NT2/D1 (cell line): ENCODE results near the gene RAP1GAP2.
"Not testable (repeated sequence)": the region's sequence is repeated elsewhere in the genome, so short reads cannot be mapped to it uniquely, and the experiment has no call there.

Experiments
- DNase-seq: peaks from one replicate; pipeline ENCODE4 v3.0.0-alpha.2; 2011; ENCODE audit warnings: low read depth, low spot score
- H3K27me3 ChIP-seq: 2 replicates; pipeline ENCODE4 v1.6.0; 2011; ENCODE audit warnings: mild to moderate bottlenecking; ENCODE audit not compliant: insufficient read length, insufficient read depth
- H3K36me3 ChIP-seq: 2 replicates; pipeline ENCODE4 v1.6.1; 2011; ENCODE audit warnings: mild to moderate bottlenecking, low read length, mixed read lengths; ENCODE audit not compliant: insufficient read depth, insufficient read length
- H3K4me1 ChIP-seq: 2 replicates; pipeline ENCODE4 v1.5.1; 2011; ENCODE audit not compliant: insufficient read depth, insufficient read length
- H3K4me3 ChIP-seq: 2 replicates; pipeline ENCODE4 v1.5.1; 2011; ENCODE audit warnings: low read depth; ENCODE audit not compliant: insufficient read length
- H3K9ac ChIP-seq: 2 replicates; pipeline ENCODE4 v1.6.0; 2011; ENCODE audit warnings: low read depth; ENCODE audit not compliant: insufficient read length
- H3K9me3 ChIP-seq: 2 replicates; pipeline ENCODE4 v1.5.1; 2011; ENCODE audit warnings: mild to moderate bottlenecking, low read length; ENCODE audit not compliant: insufficient read depth
- SUZ12 ChIP-seq: IDR thresholded peaks from 2 replicates; pipeline ENCODE4 v1.6.1; 2011; ENCODE audit not compliant: insufficient read length, insufficient read depth; ENCODE audit errors: extremely low read depth
- YY1 ChIP-seq: IDR thresholded peaks from 2 replicates; pipeline ENCODE4 v1.6.1; 2011; ENCODE audit not compliant: insufficient read length, insufficient read depth
- ZNF274 ChIP-seq: IDR thresholded peaks from 2 replicates; pipeline ENCODE4 v1.6.1; 2011; ENCODE audit warnings: mild to moderate bottlenecking, low read depth, low read length

RAP1GAP2 gene

DNA sequence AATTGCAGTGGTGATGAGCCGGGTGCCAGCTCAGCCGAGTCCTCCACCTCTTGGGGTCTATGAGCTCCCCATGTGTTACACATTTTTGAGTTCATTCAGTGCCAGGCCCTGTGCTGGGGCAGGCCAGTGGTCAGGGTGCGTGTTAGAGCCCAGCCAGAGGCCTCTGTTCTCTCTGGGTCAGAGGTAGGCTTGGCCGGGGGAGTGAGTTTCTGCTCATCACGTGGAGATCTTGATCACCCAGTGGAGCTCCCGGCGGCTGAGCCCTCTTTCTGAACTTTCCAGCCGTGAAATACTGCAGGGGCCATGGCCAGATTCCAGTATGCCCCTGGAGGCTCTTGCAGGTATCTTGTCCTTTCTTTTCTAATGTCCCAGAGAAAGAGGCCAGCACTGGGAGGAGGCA is 93.0 kb downstream of the RAP1GAP2 start:
- Histone ChIP-seq H3K9ac (no peak overlapping the region), H3K9me3 (no peaks in the 10 kb centered on the region), H3K36me3 (peaks cover 9% of the 10 kb centered on the region), H3K4me1 (peaks cover 9% of the 10 kb centered on the region), H3K27me3 (no peaks in the 10 kb centered on the region), H3K4me3 (no peak overlapping the region)
- no peak for TF ChIP-seq YY1
- TF ChIP-seq SUZ12: no peak
- TF ChIP-seq ZNF274: no peak
- DNase-seq: no peak

- H3K27me3 ChIP-seq, H3K4me1 ChIP-seq, DNase-seq, H3K9me3 ChIP-seq, H3K36me3 ChIP-seq, H3K4me3 ChIP-seq, H3K9ac ChIP-seq: not testable (repeated sequence)
Observed at GRCh38 chr17:2890778-2891177, 94.5 kb downstream of the RAP1GAP2 start.

DNA sequence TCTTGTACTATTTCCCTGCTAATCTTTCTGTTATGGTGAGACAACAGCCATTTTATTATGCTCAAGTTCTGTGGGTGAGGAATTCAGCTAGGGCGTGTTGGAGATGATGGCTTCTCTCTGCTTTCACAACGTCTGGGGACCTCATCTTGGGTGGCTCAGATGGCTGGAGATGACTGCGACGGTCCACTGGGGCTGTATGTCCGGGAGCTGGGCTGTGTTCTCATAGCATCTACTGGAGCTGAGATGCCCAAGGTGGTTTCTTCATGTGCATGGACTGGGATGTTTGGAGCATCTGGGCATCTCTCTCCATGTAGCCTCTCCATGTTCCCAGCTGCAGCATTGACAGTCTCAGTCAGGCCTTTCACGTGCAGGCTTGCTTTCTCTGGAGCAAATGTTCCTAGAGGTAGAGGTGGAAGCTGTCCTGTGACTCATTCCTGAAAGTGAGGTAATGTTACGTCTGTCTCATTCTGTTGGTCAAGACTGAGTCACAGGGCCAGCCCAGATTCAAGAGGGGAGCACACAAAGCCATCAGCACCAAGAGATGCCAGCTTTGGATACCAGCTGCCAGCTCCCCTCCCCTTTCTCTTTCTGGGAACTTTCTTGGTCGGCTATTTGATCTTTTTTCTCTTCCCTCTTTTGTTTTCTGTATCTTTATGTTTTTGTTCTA is 96.2 kb downstream of the RAP1GAP2 start:
- peaks cover 3% of the 10 kb centered on the region for H3K4me1 ChIP-seq
- no peak overlapping the region for H3K9ac ChIP-seq
- no peaks in the 10 kb centered on the region for H3K9me3 ChIP-seq
- no peak for TF ChIP-seq SUZ12
- TF ChIP-seq ZNF274: no peak
- no peak for TF ChIP-seq YY1
- DNase-seq: no peak
- no peak overlapping the region for H3K4me3 ChIP-seq
- peaks cover 4% of the 10 kb centered on the region for H3K36me3 ChIP-seq
- no peaks in the 10 kb centered on the region for H3K27me3 ChIP-seq

- Histone ChIP-seq H3K4me1 (peaks cover 3% of the 10 kb centered on the region), H3K9ac (no peak overlapping the region), H3K36me3 (peaks cover 6% of the 10 kb centered on the region), H3K9me3 (no peaks in the 10 kb centered on the region), H3K4me3 (no peak overlapping the region), H3K27me3 (no peaks in the 10 kb centered on the region)
- DNase-seq: no peak
- no peak for TF ChIP-seq SUZ12
- no peak for TF ChIP-seq YY1
- TF ChIP-seq ZNF274: no peak
Observed at GRCh38 chr17:2893422-2893914, 97.2 kb downstream of the RAP1GAP2 start.

DNA sequence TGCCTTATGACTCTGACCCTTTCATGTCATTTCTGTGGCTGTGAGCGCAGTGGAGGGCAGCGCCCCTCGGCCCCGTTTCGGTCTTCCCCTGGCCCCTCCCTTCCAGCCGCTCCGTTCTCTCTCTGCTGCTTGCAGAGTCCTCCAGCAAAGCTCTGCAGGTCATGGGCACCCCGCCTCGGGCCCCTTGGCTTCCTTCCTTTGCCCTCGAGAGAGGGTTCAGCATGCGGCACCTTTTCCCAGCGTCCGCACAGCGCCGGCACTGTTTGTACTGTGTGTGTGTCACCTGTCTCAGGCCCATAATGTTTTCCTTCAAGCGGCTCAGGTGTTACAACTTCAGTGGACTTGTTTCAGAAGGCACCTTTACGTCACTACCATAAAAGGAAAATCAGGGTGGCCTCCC is 98.5 kb downstream of the RAP1GAP2 start:
- no peak for TF ChIP-seq YY1
- TF ChIP-seq ZNF274: no peak
- no peak for TF ChIP-seq SUZ12
- H3K4me1 ChIP-seq: peaks cover 3% of the 10 kb centered on the region
- H3K9ac ChIP-seq: no peak overlapping the region
- peaks cover 6% of the 10 kb centered on the region for H3K36me3 ChIP-seq
- no peaks in the 10 kb centered on the region for H3K9me3 ChIP-seq
- no peaks in the 10 kb centered on the region for H3K27me3 ChIP-seq
- no peak for DNase-seq
- H3K4me3 ChIP-seq: no peak overlapping the region

DNA sequence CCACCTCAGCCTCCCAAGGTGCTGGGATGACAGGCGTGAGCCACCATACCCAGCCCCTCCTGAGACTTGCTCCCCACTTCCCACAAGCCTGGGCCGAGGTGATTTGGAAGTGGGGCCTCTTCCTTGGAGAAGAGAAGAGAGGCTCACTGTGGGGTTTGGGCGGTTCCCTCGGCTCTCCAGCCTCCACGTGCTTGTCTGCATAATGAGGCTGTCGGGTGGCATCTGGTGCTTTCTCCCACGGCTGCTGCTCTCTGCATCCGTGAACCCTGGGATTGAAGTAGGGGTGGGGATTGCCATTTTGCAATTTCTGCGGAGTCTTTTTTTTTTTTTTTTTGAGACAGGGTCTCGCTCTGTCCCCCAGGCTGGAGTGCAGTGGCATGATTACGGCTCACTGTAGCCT is 101.4 kb downstream of the RAP1GAP2 start:
- DNase-seq: no peak
- Histone ChIP-seq H3K27me3 (no peaks in the 10 kb centered on the region), H3K9me3 (no peaks in the 10 kb centered on the region), H3K36me3 (peaks cover 13% of the 10 kb centered on the region), H3K4me1 (peaks cover 5% of the 10 kb centered on the region), H3K4me3 (no peak overlapping the region), H3K9ac (no peak overlapping the region)
- TF ChIP-seq ZNF274 (no peak), YY1 (no peak), SUZ12 (no peak)

DNA sequence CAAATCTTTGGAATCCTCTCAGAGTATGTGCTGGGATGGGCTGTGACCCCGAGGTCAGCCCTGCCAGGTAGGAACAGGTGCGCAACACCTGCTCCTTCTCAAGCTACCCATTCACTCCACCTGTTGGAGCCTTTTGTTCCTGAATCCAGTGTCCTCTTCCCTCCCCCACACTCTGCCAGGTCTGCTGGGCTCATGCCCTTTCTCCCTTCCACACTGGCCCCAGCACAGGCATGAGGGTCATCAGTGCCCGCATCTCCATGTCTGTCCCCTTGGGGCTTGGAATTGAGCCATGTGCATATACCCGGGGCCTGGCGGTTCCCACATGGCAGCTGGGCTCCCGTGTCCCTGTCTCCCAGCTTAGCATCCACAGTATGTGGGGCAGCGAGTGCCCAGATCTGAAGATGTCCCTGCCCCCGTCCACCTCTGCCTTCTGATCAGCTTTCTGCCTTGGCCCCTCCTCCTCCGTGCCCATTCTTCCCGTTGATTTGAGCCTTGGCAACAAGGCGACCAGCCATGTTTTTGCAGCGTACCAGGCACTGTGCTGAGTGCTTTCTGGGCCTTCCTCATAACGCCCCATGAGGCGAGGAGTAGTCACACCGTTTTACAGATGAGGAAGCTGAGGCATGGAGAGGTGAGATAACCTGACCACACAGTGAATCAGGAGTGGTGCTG is 102.2 kb downstream of the RAP1GAP2 start:
- DNase-seq: no peak
- Histone ChIP-seq H3K27me3 (no peaks in the 10 kb centered on the region), H3K4me3 (no peak overlapping the region), H3K36me3 (peaks cover 13% of the 10 kb centered on the region), H3K9me3 (no peaks in the 10 kb centered on the region), H3K9ac (no peak overlapping the region), H3K4me1 (peaks cover 5% of the 10 kb centered on the region)
- TF ChIP-seq ZNF274 (no peak), YY1 (no peak), SUZ12 (no peak)
